Activated CD8-positive, alpha-beta memory T cell treated with anti-CD3 and anti-CD28 coated beads, Interleukin-2, amount 50 U/mL, for 1 hour (primary cell): Measurements from ENCODE around the gene DIS3L.
A peak's percentile ranks its signal among the peaks of the same experiment; 100 is the strongest.
"Not testable (repeated sequence)": the region's sequence is repeated elsewhere in the genome, so short reads cannot be mapped to it uniquely, and the experiment has no call there.

Experiments used
- DNase-seq: peaks from one replicate; pipeline ENCODE4 v3.0.0-alpha.2; 2020; ENCODE audit errors: extremely low read depth

Gene DIS3L

DNA sequence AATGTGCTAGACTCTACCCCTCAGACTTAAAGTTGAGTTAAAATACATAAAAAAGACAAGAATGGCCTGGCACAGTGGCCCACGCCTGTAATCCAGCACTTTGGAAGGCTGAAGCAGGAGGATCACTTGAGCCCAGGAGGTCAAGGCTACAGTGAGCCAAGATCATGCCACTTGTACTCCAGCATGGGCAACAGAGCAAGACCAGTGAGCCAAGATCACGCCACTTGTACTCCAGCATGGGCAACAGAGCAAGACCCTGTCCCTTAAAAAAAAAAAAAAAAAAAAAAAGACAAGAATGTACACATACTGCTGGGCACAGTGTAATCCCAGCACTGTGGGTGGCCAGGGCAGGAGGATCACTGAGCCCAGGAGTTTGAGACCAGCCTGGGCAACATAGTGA is 17.4 kb downstream of the DIS3L start:
- DNase-seq: no peak

DNA sequence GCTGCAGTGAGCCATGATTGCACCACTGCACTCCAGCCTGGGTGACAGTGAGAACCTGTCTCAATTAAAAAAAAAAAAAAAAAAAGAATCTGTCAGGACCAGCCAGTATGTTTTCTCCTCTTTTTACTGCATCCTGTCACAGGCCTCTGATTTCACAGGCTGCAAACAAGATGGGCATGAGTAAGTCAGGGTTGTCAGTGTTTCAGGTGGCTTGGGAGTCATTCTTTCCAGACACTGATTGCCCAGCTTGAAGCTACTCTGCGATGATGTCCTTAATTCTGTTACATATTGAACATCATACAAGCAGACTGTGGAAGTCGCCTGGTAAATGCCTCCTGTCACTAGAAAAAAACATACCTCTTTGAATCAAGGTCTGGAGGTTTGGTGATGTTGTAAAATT is 18.8 kb downstream of the DIS3L start:
- DNase-seq: no peak

DNA sequence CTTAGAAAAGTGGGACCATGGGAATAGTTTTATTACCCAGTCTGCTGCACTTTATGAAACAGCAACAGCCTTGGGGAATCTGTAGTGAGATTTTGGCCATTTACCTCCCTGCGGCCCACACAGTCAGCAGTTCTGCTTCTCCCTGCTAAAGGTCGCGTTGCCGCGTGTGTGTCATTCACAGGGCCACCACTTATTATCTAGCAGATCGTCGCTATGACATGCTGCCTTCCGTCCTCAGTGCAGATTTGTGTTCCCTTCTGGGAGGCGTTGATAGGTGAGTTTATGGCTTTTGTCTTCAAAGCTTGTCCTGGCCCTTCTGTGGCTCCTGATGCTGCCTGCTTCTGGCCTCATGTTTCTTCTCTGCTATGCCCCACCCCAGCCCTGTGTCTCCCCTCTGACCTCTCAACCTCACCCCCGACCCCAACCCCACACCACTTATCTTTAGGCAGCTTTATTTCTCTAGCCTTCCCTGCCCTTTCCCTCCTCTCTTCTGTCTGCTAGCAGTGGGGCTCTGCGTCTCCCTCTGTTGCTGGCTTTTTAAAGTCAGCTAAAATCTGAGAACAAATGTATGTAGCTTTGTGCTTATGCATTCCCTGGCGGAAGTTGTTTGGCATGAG is 30.1 kb downstream of the DIS3L start:
- no peak for DNase-seq

DNA sequence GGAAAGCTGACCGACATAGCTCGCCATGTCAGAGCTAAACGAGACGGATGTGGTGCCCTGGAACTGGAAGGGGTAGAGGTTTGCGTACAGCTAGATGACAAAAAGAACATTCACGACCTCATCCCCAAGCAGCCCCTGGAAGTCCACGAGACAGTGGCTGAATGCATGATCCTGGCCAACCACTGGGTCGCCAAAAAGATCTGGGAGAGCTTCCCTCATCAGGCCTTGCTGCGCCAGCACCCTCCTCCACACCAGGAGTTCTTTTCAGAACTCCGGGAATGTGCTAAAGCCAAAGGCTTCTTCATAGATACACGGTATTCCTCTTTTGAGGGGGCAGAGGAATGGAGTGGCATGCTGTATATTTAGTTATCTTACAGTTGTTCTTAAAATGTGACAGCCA is 32.7 kb downstream of the DIS3L start:
- no peak for DNase-seq

DNA sequence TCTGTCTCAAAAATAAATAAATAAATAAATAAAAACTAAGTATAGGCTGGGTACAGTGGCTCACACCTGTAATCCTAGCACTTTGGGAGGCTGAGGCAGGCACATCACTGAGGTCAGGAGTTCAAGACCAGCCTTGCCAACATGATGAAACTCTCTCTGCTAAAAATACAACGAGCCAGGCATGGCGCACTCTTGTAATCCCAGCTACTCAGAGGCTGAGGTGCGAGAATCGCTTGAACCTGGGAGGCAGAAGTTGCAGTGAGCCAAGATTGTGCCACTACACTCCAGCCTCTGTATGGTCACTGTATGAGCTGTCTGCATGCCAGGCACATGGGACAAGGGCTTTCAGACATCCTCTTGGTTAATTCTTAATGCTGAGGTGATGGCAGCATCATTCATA is 34.4 kb downstream of the DIS3L start:
- DNase-seq: no peak

DNA sequence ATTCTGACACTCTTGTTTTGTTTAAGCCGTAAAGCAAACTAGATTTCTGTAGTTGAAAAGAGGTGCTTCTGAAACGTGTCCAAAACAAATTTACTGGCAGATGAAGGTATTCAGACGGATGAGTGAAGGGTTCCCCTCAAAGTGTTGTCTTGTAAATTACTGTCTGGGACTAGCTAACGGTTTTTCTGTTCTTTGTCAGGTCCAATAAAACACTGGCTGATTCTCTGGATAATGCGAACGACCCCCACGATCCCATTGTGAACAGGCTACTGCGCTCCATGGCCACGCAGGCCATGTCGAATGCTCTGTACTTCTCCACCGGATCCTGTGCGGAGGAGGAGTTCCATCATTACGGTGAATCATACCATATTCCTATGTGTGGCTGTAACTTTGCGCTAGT is 35.4 kb downstream of the DIS3L start:
- no peak for DNase-seq

DNA sequence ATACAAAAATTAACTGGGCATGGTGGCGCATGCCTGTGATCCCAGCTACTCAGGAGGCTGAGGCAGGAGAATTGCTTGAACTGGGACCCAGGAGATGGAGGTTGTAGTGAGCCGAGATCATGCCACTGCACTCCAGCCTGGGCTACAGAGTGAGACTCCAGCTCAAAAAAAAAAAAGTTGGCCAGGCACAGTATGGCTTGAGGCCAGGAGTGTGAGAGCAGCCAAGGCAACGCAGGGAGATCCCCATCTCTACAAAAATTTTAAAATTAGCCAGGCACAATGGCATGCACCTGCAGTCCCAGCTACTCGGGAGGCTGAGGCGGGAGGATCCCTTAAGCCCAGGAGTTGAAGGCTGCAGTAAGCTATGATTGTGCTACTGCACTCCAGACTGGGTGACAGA is 55.2 kb downstream of the DIS3L start:
- not testable (repeated sequence) for DNase-seq

DNA sequence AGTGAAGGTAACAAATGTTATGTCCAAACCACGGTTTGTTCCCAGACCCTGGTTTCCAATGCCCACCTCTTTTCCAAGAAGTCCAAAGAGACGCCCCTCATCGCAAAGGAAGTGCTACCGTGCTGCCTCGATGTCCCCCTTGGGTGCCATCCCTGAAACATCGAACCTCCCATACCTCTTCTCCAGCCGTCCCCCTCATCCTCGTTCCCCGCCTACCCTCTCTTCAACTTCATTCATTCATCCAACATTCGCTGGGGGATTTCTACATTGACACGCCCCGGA is 62.6 kb downstream of the DIS3L start:
- DNase-seq: no peak

DNA sequence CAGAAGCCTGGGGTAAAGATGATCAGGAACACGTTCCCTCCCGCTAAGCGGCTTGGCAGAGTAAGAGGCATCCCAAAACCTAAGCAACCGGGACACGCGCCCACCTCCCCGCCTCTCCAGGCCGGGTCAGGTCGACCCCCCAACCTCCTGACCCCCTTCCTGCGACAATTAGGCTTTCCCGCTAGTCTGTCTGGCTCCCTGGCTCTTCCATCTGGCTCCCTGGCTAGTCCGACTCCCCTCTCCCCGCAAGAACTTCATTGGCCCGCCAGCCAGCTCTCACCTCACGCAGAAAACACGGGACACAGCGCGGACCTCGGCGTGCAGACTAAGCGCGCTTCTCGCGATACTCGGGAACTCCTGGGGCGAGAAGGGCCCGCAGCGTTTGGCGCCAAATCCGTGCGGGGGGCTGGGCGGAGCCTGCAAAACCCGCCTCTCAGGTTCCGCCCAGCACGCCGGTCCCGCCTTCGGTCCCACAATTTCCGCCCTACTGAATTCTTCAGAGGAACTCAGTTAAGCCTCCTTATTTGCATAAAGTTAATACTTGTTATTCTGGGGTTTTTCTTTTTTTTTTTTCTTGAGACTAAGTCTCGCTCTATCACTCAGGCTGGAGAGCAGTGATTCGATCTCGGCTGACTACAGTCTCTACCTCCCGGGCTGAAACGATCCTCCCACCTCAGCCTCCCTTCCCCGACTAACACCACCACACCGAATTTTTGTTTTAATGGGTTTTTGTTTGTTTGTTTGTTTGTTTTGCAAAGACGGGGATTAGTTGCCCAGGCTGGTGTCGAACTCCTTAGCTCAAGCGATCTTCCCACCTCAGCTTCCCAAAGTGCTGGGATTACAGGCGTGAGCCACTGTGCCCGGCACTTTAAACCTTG is 63.2 kb downstream of the DIS3L start, which contains the start of gene TIPIN:
TSS of gene TIPIN (minus strand) at position 327 of the 878 bp plus-strand sequence. CDS start 3,738 bp downstream, outside the sequence.
- peak; percentile 89 for DNase-seq

DNA sequence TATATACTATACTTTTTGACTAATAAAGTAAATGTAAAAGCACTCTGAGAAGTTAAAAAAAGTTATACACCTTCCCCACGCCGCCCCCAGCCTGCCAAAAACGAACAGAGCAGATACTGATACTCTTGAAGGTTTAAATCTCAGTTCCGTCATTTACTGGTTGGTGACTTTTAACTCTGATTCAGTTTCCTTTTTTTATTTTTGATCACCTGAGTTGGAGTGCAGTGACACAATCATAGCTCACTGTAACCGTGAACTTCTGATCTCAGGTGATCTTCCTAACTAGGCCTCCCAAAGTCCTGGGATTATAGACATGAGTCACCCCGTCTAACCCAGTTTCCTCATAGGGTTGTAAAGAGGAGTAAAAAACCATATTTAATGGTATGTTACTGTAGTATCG is 66.4 kb downstream of the DIS3L start:
- DNase-seq: no peak

DNA sequence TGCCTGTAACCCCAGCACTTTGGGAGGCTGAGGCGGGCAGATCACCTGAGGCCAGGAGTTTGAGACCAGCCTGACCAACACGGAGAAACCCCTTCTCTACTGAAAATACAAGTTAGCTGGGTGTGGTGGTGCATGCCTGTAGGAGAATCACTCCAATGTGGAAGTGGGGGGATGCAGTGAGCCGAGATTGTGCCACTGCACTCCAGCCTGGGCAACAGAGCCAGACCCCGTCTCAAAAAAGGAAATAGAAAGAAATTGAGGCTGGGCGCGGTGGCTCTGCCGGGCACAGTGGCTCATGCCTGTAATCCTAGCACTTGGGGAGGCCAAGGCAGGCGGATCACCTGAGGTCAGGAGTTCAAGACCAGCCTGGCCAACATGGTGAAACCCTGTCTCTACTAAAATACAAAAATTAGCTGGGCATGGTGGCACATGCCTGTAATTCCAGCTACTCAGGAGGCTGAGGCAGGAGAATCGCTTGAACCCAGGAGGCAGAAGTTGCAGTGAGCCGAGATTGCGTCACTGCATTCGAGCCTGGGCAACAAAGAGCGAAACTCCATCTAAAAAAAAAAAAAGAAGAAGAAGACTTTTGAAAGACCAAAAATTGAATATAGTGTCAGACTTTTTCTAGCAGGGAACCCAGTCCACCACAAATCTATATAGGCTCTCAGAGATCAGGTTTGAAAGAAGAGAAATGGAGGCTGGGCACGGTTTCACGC is 68.5 kb downstream of the DIS3L start:
- DNase-seq: not testable (repeated sequence)

DNA sequence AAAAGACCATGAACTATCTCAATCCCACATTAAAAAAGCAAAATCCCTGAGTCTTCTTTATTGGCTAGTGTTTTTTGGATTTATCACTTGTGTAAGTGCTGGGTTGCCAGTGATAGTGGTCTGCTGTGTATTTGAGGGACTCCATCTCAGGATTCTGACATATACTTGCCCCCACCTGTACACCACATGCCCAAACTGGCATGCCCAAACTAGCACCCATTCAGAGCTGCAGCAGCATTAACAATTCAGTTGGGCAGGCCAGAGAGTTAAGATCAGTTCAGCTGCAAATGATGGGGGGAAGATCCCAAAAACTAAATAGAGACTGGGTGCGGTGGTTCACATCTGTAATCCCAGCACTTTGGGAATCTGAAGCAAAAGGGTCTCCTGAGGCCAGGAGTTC is 69.4 kb downstream of the DIS3L start:
- no peak for DNase-seq

DNA sequence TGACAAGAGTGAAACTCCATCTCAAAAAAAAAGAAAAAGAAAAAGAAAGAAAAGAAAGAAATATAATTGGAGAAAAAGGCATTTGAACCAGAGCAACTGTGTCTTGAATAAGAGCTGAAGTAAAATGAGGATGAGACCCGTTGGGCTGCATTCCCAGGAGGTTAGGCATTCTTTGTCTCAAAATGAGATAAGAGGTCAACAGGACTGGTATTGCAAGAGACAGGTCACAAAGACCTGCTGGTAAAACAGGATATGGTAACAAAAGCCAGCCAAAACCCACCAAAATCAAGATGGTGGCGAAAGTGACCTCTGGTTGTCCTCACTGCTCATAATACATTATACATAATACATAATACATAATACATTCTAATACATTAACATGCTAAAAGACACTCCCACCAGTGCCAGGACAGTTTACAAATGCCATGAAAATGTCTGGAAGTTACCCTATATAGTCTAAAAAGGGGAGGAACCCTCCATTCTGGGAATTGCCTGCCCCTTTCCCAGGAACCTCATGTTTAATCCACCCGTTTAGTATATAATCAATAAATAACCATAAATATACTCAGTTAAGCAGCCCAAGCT is 71.7 kb downstream of the DIS3L start:
- DNase-seq: no peak

DNA sequence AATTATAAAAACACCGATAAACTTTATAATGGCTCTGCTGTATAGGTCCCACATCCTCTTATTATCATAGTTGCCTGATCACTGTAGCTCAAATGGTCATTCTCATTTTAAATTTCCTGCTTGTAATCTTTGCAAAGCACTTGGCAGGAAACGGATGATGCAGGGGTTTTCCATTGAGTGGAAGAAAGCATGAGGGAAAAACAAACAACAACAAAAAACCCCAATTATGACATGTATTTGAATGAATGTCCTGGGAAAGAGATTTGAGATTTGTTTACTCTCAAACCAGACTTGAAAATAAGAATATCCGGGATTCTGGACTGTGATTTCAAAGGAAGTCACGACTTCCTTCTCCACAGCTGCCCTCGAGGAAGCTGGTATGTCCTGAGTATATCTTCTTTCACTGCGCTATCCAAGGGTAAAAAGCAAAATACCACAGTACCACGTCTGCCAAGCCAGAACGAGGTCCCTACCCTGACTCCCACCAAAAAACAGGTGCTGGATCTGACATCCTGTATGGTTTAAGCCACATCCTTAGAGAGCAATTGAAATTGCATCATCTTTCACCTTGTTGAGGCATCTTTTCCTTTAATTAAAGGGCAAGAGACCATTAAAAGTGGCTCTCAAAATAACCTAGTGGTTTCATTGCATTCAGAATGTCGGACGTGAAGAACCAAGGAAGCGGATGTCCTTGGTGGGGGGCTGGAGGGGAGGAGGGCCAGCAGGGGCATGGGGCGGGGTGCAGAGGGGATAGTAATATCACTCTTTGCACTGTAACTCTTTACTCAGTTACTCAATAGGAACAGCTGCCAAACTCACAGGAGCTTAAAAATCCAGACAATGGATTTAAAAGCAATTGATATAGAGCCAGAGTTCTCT is 76.6 kb downstream of the DIS3L start:
- DNase-seq: no peak

DNA sequence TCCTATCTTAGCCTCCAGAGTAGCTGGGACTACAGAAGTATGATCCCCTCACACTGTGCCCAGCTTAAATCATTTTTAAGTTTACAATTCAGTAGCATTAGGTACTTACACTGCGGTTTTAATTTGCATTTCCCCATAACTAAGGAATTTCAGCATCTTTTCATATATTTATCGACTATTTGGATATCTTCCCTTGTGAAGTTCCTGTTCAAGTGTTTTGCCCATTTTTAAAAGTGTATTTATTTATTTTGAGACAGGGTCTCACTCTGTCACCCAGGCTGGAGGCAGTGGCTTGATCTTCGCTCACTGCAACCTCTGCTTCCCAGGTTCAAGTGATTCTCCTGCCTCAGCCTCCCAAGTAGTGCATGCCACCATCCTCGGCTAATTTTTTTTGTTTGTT is 80.8 kb downstream of the DIS3L start:
- no peak for DNase-seq

DNA sequence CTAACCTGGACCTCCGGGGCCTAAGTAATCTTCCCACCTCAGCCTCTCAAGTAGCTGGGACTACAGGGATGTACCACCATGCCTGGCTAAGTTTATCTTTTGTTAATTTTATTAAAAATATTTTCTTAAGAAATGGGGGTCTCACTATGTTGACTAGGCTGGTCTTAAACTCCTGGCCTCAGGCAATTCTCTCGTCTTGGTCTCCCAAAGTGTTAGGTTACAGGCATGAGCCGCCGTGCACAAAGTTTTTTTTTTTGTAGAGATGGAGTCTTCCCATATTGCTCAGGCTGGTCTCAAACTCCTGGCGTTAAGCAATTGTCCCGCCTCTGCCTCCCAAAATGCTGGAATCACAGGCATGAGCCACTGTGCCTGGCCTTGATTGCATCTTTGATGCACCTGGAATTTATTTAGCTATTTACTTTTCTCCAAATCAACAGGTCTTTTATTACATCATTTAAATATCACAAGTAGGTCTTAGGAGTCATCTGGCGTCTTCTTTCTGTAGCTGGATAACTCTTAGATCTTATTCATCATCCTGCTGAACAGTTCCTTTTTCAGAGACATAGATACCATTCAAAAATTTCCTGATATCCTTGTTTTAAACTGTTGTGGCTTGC is 85.6 kb downstream of the DIS3L start:
- DNase-seq: no peak

DNA sequence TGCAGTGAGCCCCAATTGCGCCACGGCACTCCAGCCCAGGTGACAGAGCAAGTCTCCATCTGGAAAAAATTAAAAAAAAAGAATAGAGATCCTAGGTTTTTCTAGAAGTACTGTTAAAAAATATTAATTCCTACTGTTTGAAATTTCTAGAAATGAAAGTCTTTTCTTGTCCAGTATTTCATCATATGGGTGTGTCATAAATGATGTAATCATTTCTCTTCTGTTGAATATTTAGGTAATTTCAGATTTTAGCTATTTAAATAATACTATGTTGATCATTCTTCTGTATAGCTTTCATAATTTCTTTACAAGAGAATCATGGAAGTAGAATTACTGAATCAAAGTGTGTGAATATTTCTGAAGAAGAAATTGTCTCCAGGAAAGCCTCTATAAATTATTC is 88.0 kb downstream of the DIS3L start:
- DNase-seq: not testable (repeated sequence)
